Ishikawa (cell line): ENCODE results near the gene KAT2B.

Experiments used
- REST ChIP-seq: IDR thresholded peaks from 2 replicates; pipeline ENCODE4 v1.6.1; 2012; ENCODE audit warnings: low read depth, mild to moderate bottlenecking
- USF1 ChIP-seq: IDR thresholded peaks from 2 replicates; pipeline ENCODE4 v1.6.1; 2012

- TF ChIP-seq USF1 (no peak), REST (no peak)
Observed at GRCh38 chr3:20078194-20078714, 38.0 kb downstream of the KAT2B start.
